ENCODE data around the gene CHRNA1.

DNA sequence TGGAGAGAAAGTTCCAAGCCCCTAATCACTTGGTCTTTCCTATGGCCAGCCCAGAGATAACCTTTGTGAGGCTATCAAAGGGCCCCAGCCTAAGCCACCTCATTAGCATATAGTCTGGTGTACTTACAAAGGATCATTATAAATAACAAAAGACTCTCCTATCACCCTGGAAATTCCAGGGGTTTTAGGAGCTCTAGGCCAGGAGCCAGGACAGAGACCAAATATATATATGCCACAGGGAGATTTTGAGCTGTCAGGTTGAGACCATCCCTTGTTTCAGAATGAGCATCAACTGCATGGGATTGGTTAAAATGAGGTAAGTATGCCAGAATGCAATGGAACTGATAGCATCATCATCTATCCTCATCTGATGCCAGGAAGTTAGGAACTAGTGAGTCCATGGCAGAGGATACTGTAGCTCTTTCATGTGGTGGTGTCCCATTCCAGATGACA, 32.1 kb upstream of the CHRNA1 start:
- TF ChIP-seq, protein P1, sequence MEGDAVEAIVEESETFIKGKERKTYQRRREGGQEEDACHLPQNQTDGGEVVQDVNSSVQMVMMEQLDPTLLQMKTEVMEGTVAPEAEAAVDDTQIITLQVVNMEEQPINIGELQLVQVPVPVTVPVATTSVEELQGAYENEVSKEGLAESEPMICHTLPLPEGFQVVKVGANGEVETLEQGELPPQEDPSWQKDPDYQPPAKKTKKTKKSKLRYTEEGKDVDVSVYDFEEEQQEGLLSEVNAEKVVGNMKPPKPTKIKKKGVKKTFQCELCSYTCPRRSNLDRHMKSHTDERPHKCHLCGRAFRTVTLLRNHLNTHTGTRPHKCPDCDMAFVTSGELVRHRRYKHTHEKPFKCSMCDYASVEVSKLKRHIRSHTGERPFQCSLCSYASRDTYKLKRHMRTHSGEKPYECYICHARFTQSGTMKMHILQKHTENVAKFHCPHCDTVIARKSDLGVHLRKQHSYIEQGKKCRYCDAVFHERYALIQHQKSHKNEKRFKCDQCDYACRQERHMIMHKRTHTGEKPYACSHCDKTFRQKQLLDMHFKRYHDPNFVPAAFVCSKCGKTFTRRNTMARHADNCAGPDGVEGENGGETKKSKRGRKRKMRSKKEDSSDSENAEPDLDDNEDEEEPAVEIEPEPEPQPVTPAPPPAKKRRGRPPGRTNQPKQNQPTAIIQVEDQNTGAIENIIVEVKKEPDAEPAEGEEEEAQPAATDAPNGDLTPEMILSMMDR (IDR thresholded peaks at IDR 0.05; ENCODE audit: low read depth, low read length, missing input control) = no peak
- TF ChIP-seq TAF1 (conservative IDR thresholded peaks at IDR 0.05) (no peak), RAD21 (IDR thresholded peaks at IDR 0.05) (no peak), JUND (IDR thresholded peaks at IDR 0.05) (no peak), YY1 (IDR thresholded peaks at IDR 0.05) (no peak), GABPA (IDR thresholded peaks at IDR 0.05 in 1 of 2, conservative IDR thresholded peaks at IDR 0.05 in 1 of 2) (no peak)
- TF ChIP-seq, protein P2, sequence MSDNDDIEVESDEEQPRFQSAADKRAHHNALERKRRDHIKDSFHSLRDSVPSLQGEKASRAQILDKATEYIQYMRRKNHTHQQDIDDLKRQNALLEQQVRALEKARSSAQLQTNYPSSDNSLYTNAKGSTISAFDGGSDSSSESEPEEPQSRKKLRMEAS (IDR thresholded peaks at IDR 0.05) = no peak
- TF ChIP-seq, protein P3, sequence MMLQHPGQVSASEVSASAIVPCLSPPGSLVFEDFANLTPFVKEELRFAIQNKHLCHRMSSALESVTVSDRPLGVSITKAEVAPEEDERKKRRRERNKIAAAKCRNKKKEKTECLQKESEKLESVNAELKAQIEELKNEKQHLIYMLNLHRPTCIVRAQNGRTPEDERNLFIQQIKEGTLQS (IDR thresholded peaks at IDR 0.05) = no peak
- TF ChIP-seq, protein P4, sequence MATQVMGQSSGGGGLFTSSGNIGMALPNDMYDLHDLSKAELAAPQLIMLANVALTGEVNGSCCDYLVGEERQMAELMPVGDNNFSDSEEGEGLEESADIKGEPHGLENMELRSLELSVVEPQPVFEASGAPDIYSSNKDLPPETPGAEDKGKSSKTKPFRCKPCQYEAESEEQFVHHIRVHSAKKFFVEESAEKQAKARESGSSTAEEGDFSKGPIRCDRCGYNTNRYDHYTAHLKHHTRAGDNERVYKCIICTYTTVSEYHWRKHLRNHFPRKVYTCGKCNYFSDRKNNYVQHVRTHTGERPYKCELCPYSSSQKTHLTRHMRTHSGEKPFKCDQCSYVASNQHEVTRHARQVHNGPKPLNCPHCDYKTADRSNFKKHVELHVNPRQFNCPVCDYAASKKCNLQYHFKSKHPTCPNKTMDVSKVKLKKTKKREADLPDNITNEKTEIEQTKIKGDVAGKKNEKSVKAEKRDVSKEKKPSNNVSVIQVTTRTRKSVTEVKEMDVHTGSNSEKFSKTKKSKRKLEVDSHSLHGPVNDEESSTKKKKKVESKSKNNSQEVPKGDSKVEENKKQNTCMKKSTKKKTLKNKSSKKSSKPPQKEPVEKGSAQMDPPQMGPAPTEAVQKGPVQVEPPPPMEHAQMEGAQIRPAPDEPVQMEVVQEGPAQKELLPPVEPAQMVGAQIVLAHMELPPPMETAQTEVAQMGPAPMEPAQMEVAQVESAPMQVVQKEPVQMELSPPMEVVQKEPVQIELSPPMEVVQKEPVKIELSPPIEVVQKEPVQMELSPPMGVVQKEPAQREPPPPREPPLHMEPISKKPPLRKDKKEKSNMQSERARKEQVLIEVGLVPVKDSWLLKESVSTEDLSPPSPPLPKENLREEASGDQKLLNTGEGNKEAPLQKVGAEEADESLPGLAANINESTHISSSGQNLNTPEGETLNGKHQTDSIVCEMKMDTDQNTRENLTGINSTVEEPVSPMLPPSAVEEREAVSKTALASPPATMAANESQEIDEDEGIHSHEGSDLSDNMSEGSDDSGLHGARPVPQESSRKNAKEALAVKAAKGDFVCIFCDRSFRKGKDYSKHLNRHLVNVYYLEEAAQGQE (IDR thresholded peaks at IDR 0.05) = no peak
- TF ChIP-seq, protein P5, sequence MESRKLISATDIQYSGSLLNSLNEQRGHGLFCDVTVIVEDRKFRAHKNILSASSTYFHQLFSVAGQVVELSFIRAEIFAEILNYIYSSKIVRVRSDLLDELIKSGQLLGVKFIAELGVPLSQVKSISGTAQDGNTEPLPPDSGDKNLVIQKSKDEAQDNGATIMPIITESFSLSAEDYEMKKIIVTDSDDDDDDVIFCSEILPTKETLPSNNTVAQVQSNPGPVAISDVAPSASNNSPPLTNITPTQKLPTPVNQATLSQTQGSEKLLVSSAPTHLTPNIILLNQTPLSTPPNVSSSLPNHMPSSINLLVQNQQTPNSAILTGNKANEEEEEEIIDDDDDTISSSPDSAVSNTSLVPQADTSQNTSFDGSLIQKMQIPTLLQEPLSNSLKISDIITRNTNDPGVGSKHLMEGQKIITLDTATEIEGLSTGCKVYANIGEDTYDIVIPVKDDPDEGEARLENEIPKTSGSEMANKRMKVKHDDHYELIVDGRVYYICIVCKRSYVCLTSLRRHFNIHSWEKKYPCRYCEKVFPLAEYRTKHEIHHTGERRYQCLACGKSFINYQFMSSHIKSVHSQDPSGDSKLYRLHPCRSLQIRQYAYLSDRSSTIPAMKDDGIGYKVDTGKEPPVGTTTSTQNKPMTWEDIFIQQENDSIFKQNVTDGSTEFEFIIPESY (IDR thresholded peaks at IDR 0.05) = no peak
